HAP-1 (cell line): ENCODE results near the gene PRKD2.
A peak's percentile ranks its signal among the peaks of the same experiment; 100 is the strongest.

ENCODE experiments used
- DNase-seq, 2 experiments: peaks; one replicate each; pipeline ENCODE4 v3.0.0-alpha.2; 2016 to 2020; ENCODE audit warnings: low spot score in 2 of 2
- H3K27me3 ChIP-seq: fragments of 250-450 bp; sonication (Bioruptor Pico); 2 replicates; pipeline ENCODE4 v1.5.1; 2020; ENCODE audit warnings: low read depth, mild to moderate bottlenecking, moderate library complexity
- H3K36me3 ChIP-seq: fragments of 250-450 bp; sonication (Bioruptor Pico); replicated peaks from 2 replicates; pipeline ENCODE4 v1.5.1; 2020; ENCODE audit warnings: mild to moderate bottlenecking
- H3K4me1 ChIP-seq: fragments of 250-450 bp; sonication (Bioruptor Pico); 2 replicates; pipeline ENCODE4 v1.5.1; 2020; ENCODE audit warnings: mild to moderate bottlenecking
- H3K4me3 ChIP-seq: fragments of 250-450 bp; sonication (Bioruptor Pico); 2 replicates; pipeline ENCODE4 v1.5.1; 2020; ENCODE audit warnings: mild to moderate bottlenecking, moderate library complexity
- H3K9me3 ChIP-seq: fragments of 250-450 bp; sonication (Bioruptor Pico); 2 replicates; pipeline ENCODE4 v1.5.1; 2020; ENCODE audit warnings: mild to moderate bottlenecking, moderate library complexity
- in situ Hi-C: fragments of 300-500 bp; cut with MboI; formaldehyde crosslinking; loops from 3 replicates; pipeline ENCODE4 v1.14.3; 2020; ENCODE audit warnings: low sequenced_read_pairs, inconsistent platforms, mixed read lengths

The PRKD2 gene

DNA sequence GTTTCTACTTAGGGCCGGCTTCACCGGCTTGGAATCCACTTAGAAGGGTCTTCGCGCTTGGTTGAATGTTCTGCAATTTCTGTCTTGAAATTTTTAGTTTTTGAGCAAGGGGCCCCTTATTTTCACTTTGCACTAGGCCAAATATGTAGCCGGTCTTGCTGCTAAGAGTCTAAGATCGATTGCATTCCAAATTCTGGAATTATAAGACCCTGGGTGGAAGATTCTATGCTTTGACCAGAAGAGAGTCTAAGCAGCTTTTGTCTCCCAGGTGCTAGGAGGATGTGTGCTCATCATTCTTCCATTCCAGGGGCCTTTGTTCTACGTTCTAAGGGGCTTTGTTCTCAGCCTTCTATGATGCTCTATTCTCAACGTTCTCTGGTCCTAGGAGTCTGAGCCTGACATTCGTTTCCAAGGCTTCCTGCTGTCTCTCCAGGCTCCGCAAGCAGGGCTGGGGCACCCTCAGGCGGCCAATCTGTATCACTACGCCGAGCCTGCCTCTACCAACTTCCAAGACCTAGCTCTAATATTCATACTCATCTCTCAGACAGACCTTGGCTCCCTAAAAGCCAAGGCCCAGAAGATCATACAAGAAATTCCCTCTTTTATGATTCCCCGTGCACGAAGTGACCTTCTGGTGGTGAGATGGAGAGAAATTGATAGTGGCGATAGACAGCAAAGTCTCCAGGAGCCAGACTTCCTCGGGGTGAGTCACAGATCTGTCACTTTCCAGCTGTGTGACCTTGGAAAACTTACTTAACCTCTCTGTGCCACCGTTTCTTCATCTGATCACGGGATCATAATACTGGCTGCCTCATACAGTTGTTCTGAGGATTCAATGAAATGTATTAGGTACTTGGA lies 55.0 kb downstream of the PRKD2 start:
- Histone ChIP-seq H3K4me3 (peak overlapping the region; percentile 14), H3K27me3 (no peaks in the 10 kb centered on the region), H3K9me3 (no peaks in the 10 kb centered on the region), H3K4me1 (peaks cover 16% of the 10 kb centered on the region), H3K36me3 (no peaks in the 10 kb centered on the region)
- in situ Hi-C loops, result loop anchor here (5.0 to 10.0 kb wide), 2 partner anchors 50 to 127 kb away; no protein-coding TSS in a partner anchor
- peak; percentile 89 to 90 for DNase-seq

DNA sequence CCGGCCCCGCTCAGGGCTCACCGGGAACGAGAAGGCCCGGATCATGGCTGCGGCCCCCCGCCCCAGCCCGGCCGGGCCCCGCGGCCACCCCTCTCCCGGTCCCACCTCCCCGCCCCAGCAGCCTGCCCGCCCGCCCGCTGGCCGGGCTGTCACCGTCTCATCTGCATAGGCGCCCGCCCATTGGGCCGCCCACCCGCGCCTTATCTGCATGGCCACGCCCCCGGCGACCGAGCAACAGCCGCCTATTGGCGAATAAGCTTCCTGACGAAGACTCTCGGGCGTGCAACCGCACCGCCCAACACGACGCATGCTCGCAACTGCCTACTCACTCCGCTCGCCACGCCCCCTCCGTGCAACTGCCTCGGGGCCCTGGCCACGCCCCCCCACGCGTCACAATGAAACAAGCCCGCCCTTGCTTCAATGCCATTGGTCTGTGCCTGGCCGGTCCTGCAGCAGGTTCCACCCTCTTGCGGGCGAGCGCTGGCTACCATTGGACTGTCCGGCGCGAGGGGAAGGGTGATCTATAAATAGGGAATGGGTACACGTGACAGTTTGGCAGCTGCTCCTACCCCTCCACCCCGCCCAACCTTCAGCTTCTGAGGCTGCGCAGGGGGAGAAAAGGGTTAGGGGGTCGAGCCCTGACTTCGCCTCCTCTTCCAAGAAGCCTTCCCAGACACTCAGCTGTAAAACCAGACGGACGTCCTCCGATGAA lies 55.7 kb downstream of the PRKD2 start, which contains the start of gene DACT3:
Gene DACT3, minus strand, starts transcription at position 163 of the 712 bp plus-strand sequence. Its CDS starts 118 bp downstream, at position 45.
- Histone ChIP-seq H3K27me3 (no peaks in the 10 kb centered on the region), H3K4me3 (peak within 1 kb of the TSS; percentile 44), H3K4me1 (peaks cover 16% of the 10 kb centered on the region), H3K36me3 (no peaks in the 10 kb centered on the region), H3K9me3 (no peaks in the 10 kb centered on the region)
- in situ Hi-C loops, result loop anchor here (5.0 to 10.0 kb wide), 2 partner anchors 49 to 126 kb away; no protein-coding TSS in a partner anchor
- DNase-seq, result peak; percentile 99 to 100

DNA sequence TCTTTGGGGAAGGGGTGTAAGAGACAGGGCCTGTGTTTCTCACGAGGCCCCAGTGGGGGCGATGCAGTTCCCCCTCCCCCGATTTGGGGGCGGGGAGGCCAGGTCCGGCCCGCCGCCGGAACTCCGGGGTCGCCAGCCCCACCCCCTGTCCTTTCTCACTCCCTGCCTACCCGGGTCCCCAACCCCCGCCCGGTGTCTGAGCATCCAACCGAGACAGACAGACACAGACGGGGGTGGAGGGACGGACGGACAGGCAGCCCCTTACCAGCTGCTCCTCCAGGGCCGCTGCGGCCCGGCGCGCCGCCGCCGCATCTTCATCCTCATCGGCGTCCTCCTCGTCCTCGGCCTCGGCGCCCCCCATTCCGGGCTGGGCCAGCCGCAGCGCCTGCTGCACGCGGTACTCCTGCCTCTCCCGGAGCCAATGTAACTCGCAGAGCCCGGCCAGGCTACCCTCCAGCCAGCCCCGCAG lies 56.3 kb downstream of the PRKD2 start:
- Histone ChIP-seq H3K36me3 (no peaks in the 10 kb centered on the region), H3K4me1 (peaks cover 16% of the 10 kb centered on the region), H3K27me3 (no peaks in the 10 kb centered on the region), H3K4me3 (peak overlapping the region; percentile 44), H3K9me3 (no peaks in the 10 kb centered on the region)
- no peak for DNase-seq
- in situ Hi-C loops, result loop anchor here (5.0 to 10.0 kb wide), 2 partner anchors 48 to 126 kb away; no protein-coding TSS in a partner anchor

DNA sequence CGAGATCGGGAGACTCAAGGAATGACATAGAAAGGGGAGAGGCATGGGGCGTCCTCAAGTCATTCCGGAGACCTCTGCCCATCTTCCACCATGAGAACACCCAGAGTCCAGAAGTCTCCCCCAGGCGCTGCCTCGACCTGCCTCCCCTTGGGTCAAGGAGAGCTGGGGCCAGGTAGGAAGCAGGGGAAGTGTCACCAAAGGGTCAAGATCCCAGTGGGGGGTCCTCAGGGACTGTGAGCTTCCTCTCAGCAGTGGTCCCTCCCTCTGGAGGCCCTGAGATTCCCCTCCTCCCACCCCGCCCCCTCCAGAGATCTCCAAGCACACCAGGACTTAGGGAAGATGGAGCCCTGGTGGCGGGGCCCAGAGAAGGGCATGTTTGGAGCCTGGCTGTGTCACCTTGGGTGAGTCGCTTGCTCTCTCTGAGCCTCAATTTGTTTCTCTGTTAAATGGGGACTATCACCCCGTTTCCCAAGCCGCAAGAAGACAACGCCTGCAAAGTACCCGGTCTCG lies 56.9 kb downstream of the PRKD2 start:
- Histone ChIP-seq H3K4me1 (peaks cover 16% of the 10 kb centered on the region), H3K9me3 (no peaks in the 10 kb centered on the region), H3K4me3 (peak overlapping the region; percentile 44), H3K27me3 (no peaks in the 10 kb centered on the region), H3K36me3 (no peaks in the 10 kb centered on the region)
- in situ Hi-C loops, result loop anchor here (5.0 to 10.0 kb wide), 2 partner anchors 48 to 125 kb away; no protein-coding TSS in a partner anchor
- peak in 1 of 2 experiments; percentile 54 for DNase-seq

DNA sequence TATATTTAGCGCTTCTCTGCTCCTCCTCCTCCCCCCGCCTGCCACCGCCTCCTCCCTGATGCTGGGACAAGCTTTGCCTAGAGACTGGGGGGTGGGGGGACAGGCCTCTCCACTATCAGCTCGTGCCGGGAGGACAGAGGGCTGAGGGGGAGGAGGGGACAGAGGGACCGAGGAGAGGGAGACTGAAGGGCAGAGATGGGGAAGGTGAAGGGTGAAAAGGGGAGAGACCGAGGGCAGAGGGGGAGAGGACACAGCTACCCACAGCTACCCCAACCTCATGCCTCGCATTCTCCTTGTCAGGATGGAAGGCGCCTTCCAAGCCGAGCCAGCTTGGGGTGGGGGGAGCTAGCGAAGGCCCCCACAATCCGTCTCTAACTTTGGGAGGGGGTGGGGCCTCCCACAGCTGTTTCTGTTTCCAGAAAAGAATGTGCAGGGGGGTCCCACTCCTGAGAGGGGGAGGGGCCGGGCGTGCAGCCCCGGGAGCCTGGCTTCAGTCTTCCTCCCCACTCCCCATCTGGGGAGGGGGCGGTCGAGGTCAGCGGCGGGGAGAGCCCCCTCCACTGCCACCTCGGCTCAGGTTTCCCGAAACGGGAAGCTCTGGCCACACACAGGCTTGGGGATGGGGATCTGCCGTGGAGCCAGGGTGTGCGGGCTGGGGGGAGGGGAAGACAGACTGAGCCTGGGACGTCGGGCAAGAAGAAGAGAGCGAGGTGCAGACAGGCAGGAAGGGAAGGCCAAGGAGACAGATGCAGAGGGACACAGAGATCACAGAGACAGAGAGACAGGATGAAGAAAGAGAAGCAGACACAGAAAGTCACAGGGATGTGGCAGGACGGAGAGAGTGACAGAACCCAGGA lies 57.5 kb downstream of the PRKD2 start:
- Histone ChIP-seq H3K27me3 (no peaks in the 10 kb centered on the region), H3K9me3 (no peaks in the 10 kb centered on the region), H3K4me1 (peaks cover 16% of the 10 kb centered on the region), H3K36me3 (no peaks in the 10 kb centered on the region), H3K4me3 (peak overlapping the region; percentile 44)
- in situ Hi-C loops, result loop anchor here (5.0 to 10.0 kb wide), 2 partner anchors 47 to 125 kb away; no protein-coding TSS in a partner anchor
- peak; percentile 16 to 66 for DNase-seq

DNA sequence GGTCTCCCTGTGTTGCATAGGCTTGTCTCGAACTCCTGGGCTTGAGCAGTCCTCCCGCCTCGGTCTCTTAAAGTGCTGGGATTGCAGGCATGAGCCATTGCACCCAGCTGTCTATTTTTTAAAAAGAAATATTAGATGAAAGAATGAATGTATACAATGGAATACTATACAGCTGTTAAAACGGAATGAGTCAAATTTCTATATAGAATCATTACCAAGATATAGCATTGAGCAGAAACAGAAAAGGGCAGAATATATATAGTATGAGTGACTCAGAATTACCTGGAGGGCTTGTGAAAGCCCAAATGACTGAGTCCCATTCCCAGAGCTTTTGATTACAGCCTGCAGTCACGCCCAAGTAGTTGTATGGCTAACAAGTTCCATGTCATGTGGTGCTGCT lies 60.4 kb downstream of the PRKD2 start:
- H3K9me3 ChIP-seq, result no peaks in the 10 kb centered on the region
- H3K4me1 ChIP-seq, result peaks cover 12% of the 10 kb centered on the region
- DNase-seq, result no peak
- in situ Hi-C loops, result no loop called here
- H3K27me3 ChIP-seq, result no peaks in the 10 kb centered on the region
- no peaks in the 10 kb centered on the region for H3K36me3 ChIP-seq
- no peak overlapping the region for H3K4me3 ChIP-seq

DNA sequence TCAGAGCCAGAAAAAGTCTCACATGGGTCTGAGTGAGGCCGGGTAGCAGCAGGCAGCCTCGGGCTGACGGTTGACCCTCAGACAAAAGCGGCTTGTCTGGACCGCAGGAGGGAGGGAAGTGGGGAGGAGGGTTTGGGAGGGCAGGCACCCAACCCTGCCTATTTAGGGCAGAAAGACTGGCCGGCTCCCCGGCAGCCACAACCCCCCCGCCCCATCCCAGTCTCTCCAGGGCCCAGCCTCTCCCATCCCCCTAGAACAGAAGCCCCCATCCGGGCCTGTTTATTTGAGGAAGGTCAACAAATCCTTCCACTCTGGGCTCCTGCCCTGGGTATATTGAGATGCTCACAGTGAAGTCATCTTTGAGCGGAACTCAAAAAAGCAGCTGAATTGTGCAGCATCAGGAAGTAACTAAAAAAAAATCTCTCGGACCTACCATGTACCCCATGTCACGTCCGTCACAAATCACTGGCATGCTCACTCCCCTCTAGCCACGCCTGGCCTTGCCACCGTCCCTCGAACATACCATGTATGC lies 62.2 kb downstream of the PRKD2 start:
- no peak for DNase-seq
- Histone ChIP-seq H3K27me3 (no peaks in the 10 kb centered on the region), H3K4me3 (no peak overlapping the region), H3K4me1 (peaks cover 4% of the 10 kb centered on the region), H3K9me3 (no peaks in the 10 kb centered on the region), H3K36me3 (no peaks in the 10 kb centered on the region)
- in situ Hi-C loops, result no loop called here

DNA sequence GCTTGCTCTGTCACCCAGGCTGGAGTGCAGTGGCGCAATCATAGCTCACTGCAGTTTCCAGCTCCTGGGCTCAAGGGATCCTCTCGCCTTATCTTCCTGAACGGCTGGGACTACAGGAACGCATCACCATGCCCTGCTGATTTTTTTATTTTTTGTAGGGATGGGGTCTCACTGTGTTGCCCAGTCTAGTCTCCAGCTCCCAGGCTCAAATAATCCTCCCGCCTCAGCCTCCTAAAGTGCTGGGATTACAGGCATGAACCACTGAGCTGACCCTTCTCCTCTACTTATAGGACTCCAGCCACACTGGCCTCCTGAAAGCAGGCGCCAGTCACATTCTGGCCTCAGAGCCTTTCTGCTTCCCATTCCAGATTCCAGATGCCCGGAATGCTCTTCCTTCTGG lies 66.5 kb downstream of the PRKD2 start:
- Histone ChIP-seq H3K36me3 (no peaks in the 10 kb centered on the region), H3K27me3 (no peaks in the 10 kb centered on the region), H3K4me1 (no peaks in the 10 kb centered on the region), H3K4me3 (no peak overlapping the region), H3K9me3 (no peaks in the 10 kb centered on the region; the same call in 1 of the 2 replicates)
- in situ Hi-C loops, result no loop called here
- DNase-seq, result no peak

DNA sequence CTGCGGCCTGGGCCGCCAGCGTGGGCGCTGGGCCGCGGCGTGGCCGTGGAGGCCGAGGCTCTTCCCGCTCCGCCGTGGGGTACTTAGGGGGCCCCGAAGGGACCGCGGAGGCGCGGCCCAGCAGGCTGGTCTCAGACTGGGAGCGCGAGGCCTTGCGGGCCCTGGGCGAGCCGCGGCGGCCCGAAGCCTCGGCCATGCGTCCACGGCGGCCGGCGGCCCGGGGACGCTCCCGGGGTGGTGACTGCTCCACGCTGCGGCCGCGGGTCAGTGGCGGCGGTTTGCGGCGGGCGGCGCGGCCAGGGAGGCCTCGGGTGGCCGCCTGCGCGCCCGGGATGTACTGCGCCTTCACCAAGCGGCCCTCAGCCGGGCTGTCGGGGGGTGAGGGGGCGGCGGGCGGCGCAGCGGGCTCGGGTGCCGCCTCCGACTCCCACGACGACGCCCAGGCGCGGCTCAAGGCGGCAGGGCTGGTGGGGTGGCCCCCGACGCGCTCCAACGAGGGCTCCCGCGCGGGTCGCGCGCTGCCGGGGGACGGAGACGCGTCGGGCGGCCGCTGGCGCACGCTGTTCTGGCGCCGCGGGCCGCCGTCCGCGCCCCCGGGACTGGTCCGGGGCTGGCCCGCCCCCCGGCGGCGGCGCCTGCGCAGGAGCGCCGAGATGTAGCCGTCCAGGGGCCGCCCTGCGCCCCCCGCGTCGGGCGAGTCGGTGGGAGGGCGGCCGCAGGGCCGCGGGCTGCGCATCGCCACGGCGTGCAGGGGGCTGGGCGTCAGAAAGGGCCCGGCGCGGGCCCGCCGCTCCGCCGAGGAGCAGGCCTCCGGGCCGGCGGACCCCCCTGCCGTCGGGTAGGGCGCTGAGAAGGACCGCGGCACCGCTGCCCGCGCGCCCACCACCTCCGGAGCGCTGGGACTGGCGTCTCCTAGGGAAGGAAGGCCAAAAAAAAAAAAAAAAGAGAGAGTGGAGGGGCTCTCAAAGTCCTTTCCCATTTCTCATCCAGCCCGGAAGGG lies 67.7 kb downstream of the PRKD2 start:
- no peaks in the 10 kb centered on the region; the same call in 1 of the 2 replicates for H3K9me3 ChIP-seq
- in situ Hi-C loops, result no loop called here
- H3K27me3 ChIP-seq, result no peaks in the 10 kb centered on the region
- no peaks in the 10 kb centered on the region for H3K36me3 ChIP-seq
- no peaks in the 10 kb centered on the region for H3K4me1 ChIP-seq
- no peak for DNase-seq
- H3K4me3 ChIP-seq, result no peak overlapping the region

DNA sequence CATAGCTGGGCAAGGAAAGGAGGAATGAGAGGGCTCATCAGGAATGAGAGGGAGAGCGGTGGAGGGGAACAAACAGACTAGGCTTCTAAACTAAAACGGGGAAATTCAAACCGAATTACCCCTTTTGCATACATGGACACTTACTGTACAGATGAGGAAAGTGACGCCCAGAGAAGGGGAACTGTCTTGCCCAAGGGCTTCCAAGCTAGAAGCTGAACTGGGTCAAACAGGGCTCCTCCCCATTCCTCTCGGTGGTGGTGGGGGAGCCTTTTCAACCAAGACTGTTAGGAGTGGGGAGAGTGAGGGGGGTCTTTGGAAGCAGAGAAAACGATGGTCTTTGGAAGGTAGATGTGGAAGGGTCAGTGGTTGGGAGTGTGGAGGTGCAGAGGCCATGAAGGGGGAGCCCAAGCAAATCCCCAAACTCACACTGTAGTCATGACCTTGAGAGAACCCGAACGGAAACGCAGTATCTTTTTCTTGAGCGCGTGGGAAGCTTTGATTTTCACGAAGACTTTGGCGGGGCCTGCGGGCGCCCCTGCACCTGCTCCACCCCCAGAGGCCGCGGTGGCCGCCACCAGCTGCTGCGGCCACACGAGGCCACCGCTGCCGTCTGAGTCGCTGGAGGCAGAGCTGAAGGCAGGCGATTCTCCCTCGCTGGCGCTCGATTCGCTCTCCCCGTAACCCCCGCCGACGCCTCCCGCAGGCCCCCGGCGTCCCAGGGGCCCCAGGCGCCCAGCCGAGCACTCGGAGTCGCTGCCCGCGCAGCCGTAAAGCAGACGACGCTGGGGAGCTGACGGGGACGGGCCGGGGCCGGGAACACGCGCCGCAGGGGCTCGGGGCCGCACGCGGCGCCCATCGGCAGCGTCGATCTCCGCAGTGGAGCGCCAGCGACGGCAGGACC lies 68.6 kb downstream of the PRKD2 start:
- no peaks in the 10 kb centered on the region for H3K27me3 ChIP-seq
- H3K36me3 ChIP-seq, result no peaks in the 10 kb centered on the region
- no peak for DNase-seq
- H3K4me3 ChIP-seq, result no peak overlapping the region
- in situ Hi-C loops, result no loop called here
- H3K9me3 ChIP-seq, result no peaks in the 10 kb centered on the region; the same call in 1 of the 2 replicates
- H3K4me1 ChIP-seq, result no peaks in the 10 kb centered on the region

DNA sequence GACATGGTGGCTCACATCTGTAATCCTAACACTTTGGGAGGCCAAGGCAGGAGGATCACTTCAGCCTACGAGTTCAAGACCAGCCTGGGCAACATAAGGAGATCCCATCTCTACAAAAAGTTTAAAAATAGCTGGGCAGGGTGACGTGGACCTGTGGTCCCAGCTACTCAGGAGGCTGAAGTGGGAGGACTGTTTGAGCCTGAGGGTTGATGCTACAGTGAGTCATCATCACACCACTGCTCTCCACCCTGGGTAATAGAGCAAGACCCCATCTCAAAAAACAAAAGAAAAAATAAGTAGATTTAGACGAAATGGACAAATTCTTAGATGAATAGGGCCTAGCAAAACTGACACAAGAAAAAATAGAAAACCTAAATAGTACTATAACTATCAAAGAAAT lies 70.5 kb downstream of the PRKD2 start:
- no peaks in the 10 kb centered on the region for H3K27me3 ChIP-seq
- in situ Hi-C loops, result no loop called here
- H3K36me3 ChIP-seq, result no peaks in the 10 kb centered on the region
- no peaks in the 10 kb centered on the region; the same call in 1 of the 2 replicates for H3K9me3 ChIP-seq
- H3K4me3 ChIP-seq, result no peak overlapping the region
- H3K4me1 ChIP-seq, result no peaks in the 10 kb centered on the region
- DNase-seq, result no peak
